ENCODE results near the gene KIAA1586. TPM values are rescaled to one million over a fixed set of nuclear protein-coding genes. Genes with fewer than 3 reads are reported as not detected.

The KIAA1586 gene
- total and polyA plus RNA-seq, 9 of the 15 experiments (the other 6 are each of a cell fraction or from before 2014, with no cell fraction given): 23.4 to 43.6 (median 29.5) TPM

- TF ChIP-seq ZNF512 (tag; IDR thresholded peaks at IDR 0.05) (no peak), HDAC2 (IDR thresholded peaks at IDR 0.05) (peak; percentile 86), U2AF1 (optimal IDR thresholded peaks at IDR 0.05; ENCODE audit: low read depth, low read length) (no peak), NELFE (IDR thresholded peaks at IDR 0.05; ENCODE audit: insufficient read depth, insufficient read length) (no peak), MXI1 (IDR thresholded peaks at IDR 0.05; ENCODE audit: low read depth, low read length) (peak; percentile 49; the same call in 1 of the 2 replicates), JUNB (CRISPR knock-in tag; conservative IDR thresholded peaks at IDR 0.05) (no peak), MYBL2 (IDR thresholded peaks at IDR 0.05; ENCODE audit: low read depth) (no peak), MYBL2 (CRISPR knock-in tag; IDR thresholded peaks at IDR 0.05; ENCODE audit: borderline replicate concordance) (no peak), TEAD4 (IDR thresholded peaks at IDR 0.05; ENCODE audit: low read length) (peak; percentile 95), TEAD4 (CRISPR knock-in tag; IDR thresholded peaks at IDR 0.05; ENCODE audit: borderline replicate concordance) (no peak), KHSRP (IDR thresholded peaks at IDR 0.05) (no peak), BRD4 (IDR thresholded peaks at IDR 0.05) (no peak), MTA2 (IDR thresholded peaks at IDR 0.05; ENCODE audit: low read depth) (peak; percentile 92), SAP30 (IDR thresholded peaks at IDR 0.05; ENCODE audit: borderline replicate concordance, insufficient read depth, low read depth, low read length, poor library complexity, severe bottlenecking) (no peak), TCFL5 (CRISPR knock-in tag; conservative IDR thresholded peaks at IDR 0.05) (no peak), MLX (CRISPR knock-in tag; conservative IDR thresholded peaks at IDR 0.05) (no peak), RFX1 (IDR thresholded peaks at IDR 0.05) (no peak), RBM17 (IDR thresholded peaks at IDR 0.05; ENCODE audit: borderline replicate concordance, low read depth, low read length) (no peak), KLF16 (IDR thresholded peaks at IDR 0.05) (peak; percentile 96), SUPT5H (IDR thresholded peaks at IDR 0.05) (peak; percentile 91), CHD1 (IDR thresholded peaks at IDR 0.05; ENCODE audit: low read length) (no peak), HOXB6 (CRISPR knock-in tag; IDR thresholded peaks at IDR 0.05; ENCODE audit: borderline replicate concordance) (no peak), ZBTB17 (CRISPR knock-in tag; IDR thresholded peaks at IDR 0.05) (peak; percentile 65), ZNF217 (CRISPR knock-in tag; IDR thresholded peaks at IDR 0.05) (no peak), ELK3 (CRISPR knock-in tag; IDR thresholded peaks at IDR 0.05) (no peak), ATF1 (CRISPR knock-in tag; IDR thresholded peaks at IDR 0.05) (no peak), ATF1 (tag; IDR thresholded peaks at IDR 0.05) (peak; percentile 89), ZNF197 (CRISPR knock-in tag; IDR thresholded peaks at IDR 0.05; ENCODE audit: low read depth) (0 out of 2 replicates have a peak, but pooled peaks have one; percentile 68)
Observed at GRCh38 chr6:57089687-57090457, 43.4 kb downstream of the KIAA1586 start, which contains the start of gene ZNF451 (continued).
